Measurements from ENCODE around the gene PTPRJ. TPM values are rescaled to one million over a fixed set of nuclear protein-coding genes. Genes with fewer than 3 reads are reported as not detected.

The PTPRJ gene
- total and polyA plus RNA-seq, 2 of the 13 experiments (the other 11 are each of a cell fraction or from before 2014, with no cell fraction given), result 1.0 to 1.2 TPM

DNA sequence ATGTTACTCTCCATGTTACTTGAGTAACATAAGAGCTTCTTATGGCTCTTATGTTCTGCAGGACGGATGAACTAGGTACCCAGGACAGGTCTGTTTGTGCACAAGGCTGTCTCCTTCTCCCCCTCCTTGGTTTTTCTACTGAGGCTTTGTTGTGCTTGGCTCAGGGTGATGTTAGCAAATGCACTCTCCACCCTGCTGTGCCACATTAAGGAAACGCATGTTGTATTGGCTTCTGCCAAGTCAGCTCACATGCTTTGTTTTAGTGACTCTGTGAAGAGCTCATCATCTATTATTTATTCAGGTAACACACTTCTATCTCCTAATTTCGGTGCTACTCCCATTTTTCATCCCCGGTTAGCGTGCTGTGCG, 108.3 kb downstream of the PTPRJ start:
- Histone ChIP-seq H3K4me3 (replicated peaks in 1 of 3; ENCODE audit: insufficient read depth in 1 of 3, low read depth in 2 of 3, low read length in 3 of 3) (no peak overlapping the region), H3K9me3 (ENCODE audit: low read length) (no peaks in the 10 kb centered on the region), H3K36me3 (replicated peaks in 1 of 2; ENCODE audit: control insufficient read depth in 1 of 2, insufficient read depth in 2 of 2, low read length in 2 of 2) (no peaks in the 10 kb centered on the region), H3K27me3 (ENCODE audit: control insufficient read depth in 1 of 2, insufficient read depth in 2 of 2, low read length in 2 of 2) (no peaks in the 10 kb centered on the region), H3K4me1 (ENCODE audit: insufficient read depth, low read length) (peaks cover 26% of the 10 kb centered on the region), H3K27ac (ENCODE audit: extremely low read length, insufficient read depth, low read length) (no peak overlapping the region), H3K9ac (ENCODE audit: insufficient read depth, low read depth, low read length) (no peak overlapping the region), H2AFZ (ENCODE audit: low read length) (no peak overlapping the region), H4K20me1 (ENCODE audit: insufficient read depth, low read length) (no peaks in the 10 kb centered on the region), H3K4me2 (ENCODE audit: low read depth, low read length) (no peak overlapping the region), H3K79me2 (ENCODE audit: insufficient read depth, low read length) (no peaks in the 10 kb centered on the region)
- intact Hi-C loops (cut with micrococcal nuclease; ENCODE audit: unreplicated experiment) (no loop called here), in situ Hi-C loops (cut with HindIII; ENCODE audit: extremely low pct_ligation_motif_present, low pct_unique_long_range_greater_than_20kb) (no loop called here)
- CTCF ChIA-PET (ENCODE audit: low intra/inter-chr PET ratio, low total read pairs), result no interaction called here
- no peak for FAIRE-seq
- no TSS peak for BruUV-seq (replicated peaks)
- no peak for ATAC-seq
- 46% methylated on average over 6 of the region's 6 CpGs for WGBS (ENCODE audit: low lambda C conversion rate)
- TF ChIP-seq ZMAT3 (CRISPR knock-in tag; conservative IDR thresholded peaks at IDR 0.05), result no peak
- no peak for TF ChIP-seq MED13 (CRISPR knock-in tag; IDR thresholded peaks at IDR 0.05)
- TF ChIP-seq KDM4B (CRISPR knock-in tag; IDR thresholded peaks at IDR 0.05), result no peak
- no peak for TF ChIP-seq ZNF709 (CRISPR knock-in tag; IDR thresholded peaks at IDR 0.05)
- no peak for TF ChIP-seq NFATC3 (CRISPR knock-in tag; IDR thresholded peaks at IDR 0.05)
- TF ChIP-seq, protein P1, sequence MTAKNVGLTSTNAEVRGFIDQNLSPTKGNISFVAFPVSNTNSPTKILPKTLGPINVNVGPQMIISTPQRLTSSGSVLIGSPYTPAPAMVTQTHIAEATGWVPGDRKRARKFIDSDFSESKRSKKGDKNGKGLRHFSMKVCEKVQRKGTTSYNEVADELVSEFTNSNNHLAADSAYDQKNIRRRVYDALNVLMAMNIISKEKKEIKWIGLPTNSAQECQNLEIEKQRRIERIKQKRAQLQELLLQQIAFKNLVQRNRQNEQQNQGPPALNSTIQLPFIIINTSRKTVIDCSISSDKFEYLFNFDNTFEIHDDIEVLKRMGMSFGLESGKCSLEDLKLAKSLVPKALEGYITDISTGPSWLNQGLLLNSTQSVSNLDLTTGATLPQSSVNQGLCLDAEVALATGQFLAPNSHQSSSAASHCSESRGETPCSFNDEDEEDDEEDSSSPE (CRISPR knock-in tag; IDR thresholded peaks at IDR 0.05), result no peak
- TF ChIP-seq ZNF619 (CRISPR knock-in tag; IDR thresholded peaks at IDR 0.05), result no peak
- TF ChIP-seq MYNN (CRISPR knock-in tag; IDR thresholded peaks at IDR 0.05; ENCODE audit: low read depth), result no peak
- TF ChIP-seq, protein P2, sequence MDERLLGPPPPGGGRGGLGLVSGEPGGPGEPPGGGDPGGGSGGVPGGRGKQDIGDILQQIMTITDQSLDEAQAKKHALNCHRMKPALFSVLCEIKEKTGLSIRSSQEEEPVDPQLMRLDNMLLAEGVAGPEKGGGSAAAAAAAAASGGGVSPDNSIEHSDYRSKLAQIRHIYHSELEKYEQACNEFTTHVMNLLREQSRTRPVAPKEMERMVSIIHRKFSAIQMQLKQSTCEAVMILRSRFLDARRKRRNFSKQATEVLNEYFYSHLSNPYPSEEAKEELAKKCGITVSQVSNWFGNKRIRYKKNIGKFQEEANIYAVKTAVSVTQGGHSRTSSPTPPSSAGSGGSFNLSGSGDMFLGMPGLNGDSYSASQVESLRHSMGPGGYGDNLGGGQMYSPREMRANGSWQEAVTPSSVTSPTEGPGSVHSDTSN (CRISPR knock-in tag; IDR thresholded peaks at IDR 0.05), result no peak
- no peak for TF ChIP-seq PLRG1 (conservative IDR thresholded peaks at IDR 0.05)
- TF ChIP-seq ZNF501 (CRISPR knock-in tag; IDR thresholded peaks at IDR 0.05), result no peak
- no peak for TF ChIP-seq NFIC (IDR thresholded peaks at IDR 0.05; ENCODE audit: low read length)
- no peak for TF ChIP-seq FOSL1 (CRISPR knock-in tag; IDR thresholded peaks at IDR 0.05; ENCODE audit: borderline replicate concordance)
- POLR2A ChIA-PET, result no interaction called here
- no peak for DNase-seq (ENCODE audit: low spot score)
